SW 1271 (cell line): Measurements from ENCODE around the gene WDR88.
"Not testable (repeated sequence)": the region's sequence is repeated elsewhere in the genome, so short reads cannot be mapped to it uniquely, and the experiment has no call there.

ENCODE experiments used
- DNase-seq, 2 experiments: peaks; one replicate each; lab custom pipeline; 2025; lab: John Stamatoyannopoulos, UW

The WDR88 gene

DNA sequence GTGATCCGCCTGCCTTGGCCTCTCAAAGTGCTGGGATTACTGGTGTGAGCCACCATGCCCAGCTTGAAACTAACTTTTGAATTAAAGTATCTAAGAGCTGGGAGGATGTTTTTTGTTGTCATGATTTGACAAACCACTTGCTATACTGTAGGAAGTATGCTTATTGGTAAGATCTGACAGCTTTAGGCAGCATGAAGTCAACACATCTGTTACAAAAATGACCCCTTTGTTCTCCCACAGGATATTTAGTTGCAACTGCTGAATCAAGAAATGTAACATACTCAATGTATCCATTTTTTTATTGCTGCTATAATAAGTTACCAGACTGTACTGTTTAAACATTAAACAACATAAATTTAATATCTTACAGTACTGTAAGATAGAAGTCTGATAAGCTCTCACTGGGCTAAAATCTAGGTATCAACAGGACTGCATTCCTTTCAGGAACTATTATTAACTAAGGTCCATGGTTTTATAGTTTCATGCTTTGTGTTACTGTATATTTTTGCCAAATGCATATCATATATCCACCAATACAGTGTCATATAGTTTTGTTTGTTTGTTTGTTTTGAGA, 39.4 kb downstream of the WDR88 start:
- DNase-seq = no peak

DNA sequence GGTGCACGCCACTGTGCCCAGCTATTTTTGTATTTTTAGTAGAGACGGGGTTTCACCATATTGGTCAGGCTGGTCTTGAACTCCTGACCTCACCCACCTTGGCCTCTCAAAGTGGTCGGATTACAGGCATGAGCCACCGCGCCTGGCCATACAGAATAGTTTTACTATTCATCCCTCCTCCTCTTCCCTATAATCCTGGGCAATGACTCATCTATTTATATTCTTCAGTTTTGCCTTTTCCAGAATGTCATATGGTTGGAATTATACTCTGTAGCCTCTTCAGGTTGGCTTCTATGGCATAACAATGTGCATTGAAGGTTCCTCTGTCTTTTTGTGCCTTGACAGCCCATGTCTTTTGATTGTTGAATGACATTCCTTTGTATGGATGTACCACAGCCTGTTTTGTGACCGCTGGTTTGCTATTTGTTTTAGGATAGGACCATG, 40.0 kb downstream of the WDR88 start:
- no peak for DNase-seq

DNA sequence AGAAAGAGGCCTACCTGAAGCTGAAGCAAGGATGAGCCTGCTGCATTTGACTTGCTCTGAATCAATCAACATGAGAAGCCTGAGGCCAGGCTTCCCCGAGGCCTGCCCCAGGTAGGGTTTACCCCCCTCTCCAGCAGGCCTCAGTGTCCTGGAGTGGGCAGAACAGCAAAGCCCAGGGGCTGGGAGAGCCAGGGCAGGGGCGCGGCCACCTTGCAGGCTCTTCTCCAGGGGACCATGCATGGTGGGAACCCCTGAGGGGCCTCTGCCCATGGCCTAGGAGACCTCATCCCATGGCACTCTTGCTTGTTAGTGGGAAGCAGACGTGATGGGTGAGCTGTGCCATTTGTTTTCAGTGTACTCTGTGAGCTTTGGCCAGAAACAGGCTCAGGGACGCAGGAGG, 42.3 kb downstream of the WDR88 start:
- DNase-seq = no peak

DNA sequence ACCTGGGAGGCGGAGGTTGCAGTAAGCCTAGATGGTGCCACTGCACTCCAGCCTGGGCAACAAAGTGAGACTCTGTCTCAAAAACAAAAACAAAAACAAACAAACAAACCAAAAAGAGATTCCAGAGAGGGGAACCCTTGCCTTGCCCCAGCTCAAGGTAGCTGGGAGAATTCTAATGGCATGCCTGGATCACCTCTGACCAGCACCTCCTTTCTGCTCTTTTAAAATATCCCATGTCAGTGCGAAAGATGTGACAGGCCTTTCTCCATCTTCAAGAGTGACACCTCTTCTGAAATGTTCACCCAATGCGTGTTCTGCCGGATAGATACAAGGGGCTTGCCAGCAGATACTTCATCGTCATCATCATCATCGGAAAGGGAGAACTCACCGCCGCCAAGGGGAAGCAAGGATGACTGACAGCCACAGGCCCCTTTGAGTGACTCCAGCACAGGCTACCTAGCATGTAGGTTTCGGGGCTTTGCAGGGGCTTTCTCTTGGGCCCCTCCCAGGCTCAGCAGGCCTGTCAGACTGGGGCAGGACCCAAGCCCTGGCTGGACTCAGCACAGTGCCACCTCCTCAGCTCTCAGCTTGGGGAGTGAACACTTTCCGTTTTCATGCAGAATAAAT, 43.4 kb downstream of the WDR88 start:
- no peak for DNase-seq

DNA sequence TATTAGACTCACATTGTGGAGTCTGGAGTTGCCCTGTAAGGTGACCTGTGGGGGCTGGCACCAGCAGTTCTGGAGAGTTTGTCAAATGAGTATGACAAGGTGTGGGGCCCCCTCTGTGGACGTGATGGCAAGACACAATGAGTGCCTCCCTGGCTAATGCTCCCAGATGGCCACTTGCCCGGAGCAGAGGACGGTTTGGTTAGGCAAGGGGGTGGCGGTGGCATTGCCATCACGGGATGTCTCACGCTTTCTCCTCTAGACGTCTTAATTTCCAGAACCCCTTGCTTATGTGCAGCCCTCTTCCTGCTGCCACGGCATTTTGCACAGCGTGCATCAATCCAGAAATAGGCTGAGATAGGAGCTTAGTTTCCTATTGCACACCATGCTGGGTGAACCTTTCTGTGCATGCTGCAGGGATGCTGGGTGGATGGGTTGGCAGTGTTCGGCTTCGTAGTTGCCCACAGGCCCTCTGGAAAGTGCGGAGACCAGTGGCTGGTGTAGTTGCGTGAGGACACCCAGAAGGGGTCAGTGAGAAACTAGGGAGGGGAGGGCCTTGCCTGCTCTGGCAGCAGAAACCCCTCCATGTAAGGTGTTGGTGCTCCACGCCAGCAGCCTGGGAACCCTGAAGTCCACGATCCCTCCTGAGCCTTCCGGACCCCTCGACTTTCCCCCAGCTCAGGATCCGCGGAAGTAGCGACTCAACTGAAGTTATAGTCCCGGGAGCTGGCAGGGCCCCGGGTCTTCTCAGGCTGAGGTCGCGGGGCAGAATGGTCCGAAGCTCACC, 44.2 kb downstream of the WDR88 start:
- DNase-seq = peak in 1 of 2 experiments; percentile 39

DNA sequence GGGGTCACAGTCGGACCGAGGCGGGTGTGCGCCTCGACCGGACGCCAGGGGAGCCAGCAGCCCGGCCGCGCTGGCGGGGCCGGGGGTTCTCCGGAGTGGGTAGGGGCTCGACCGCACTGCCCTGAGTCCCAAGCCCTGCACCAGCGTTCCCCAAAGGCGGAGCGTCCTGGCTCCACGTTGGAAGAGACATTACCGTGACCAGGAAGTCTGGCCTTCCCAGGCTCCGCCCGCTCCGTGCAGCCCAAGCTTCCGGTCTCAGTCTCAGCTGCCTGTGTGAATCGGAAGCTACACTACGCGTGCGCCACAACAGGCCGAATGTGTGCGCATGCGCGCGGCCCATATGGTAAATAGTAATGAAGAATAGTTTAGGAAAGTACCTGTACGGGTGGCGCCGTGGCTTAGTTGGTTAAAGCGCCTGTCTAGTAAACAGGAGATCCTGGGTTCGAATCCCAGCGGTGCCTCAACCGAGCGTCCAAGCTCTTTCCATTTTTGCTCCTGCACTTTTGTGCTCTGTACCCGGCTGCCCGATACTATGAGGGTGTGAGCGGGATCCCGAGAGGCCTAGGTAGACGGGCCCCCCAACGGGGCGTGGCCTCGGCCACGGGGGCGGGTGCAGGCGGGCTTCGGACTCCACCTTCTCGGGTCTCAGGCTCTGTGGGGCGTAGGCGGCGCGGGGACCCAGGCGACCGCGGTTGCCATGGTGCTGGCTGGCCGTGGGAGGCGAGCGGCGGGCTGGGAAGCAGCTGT, 44.9 kb downstream of the WDR88 start:
- DNase-seq = peak; percentile 87 to 98

DNA sequence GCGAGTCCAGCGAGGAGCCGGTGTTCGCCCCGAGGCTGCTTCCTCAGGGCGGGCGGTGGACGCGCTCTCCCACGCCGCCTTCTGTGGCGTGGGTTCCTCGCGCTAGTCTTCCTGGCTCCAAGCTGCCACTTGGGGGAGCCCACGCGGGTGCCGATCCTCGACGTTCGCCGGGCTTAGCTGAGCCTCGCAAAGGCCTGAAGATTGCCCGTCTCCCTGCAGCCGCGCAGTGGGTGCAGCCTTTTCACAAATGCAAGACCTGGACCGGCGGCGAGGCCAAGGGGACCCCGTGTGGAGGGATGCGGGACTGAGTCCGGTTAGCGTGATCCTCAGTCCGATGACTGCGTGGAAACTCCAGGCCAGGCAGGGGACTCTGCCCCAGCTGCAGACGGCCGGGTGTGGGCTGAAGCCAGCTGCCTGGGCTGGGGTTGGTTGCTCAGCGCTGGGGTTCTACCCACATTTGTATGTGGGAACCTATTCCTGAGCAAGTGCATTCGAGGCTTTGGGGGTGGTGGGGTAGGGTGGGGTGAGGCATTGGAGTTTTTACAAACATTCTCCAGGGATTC, 45.6 kb downstream of the WDR88 start:
- peak in 1 of 2 experiments; percentile 54 for DNase-seq

DNA sequence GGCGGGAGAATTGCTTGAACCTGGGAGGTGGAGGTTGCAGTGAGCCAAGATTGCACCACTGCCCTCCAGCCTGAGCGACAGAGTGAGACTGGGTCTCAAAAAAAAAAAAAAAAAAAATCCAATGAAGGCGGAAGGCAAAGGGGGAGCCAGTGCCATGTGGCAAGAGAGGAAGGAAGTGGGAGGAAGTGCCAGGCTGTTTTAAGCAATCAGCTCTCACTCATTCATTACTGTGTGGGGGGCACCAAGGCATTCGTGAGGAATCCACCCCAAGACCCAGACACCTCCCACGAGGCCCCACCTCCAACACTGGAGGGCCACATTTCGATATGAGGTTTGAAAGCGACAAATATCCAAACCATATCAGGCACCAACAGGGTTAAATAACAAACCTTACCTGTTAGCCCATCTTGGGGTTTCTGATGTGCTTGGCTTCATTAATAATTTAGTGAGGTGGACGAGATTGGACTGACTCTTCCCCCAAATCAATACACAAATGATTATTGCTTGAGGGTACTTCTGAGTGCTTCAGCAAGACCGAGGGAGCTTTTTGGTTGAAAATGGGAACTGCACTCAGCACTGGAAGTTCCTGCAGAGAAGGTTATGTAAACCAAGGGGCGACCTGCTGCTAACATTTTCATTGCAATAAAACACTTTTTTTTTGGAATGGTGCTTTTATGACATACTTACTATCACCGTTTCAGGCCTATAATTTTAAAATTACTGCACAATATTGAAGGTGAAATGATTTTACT, 54.7 kb downstream of the WDR88 start:
- DNase-seq = no peak

DNA sequence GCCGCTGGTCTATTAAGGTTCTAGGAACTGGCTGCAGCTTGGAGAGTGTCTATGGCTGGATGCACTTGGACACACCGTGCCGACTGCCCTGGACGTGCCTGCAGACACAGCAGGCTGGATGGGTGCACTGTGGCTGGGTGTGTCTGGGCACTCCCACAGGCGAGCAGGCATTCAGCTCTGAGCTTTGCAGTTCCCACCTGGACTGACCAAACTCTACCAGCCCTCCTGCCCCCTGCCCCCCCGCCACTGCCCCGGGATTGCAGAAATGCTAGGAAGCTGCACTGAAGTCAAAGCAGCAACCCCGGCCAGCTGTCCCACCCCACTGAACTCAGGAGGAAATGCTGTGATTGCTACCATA, 55.2 kb downstream of the WDR88 start:
- no peak for DNase-seq

DNA sequence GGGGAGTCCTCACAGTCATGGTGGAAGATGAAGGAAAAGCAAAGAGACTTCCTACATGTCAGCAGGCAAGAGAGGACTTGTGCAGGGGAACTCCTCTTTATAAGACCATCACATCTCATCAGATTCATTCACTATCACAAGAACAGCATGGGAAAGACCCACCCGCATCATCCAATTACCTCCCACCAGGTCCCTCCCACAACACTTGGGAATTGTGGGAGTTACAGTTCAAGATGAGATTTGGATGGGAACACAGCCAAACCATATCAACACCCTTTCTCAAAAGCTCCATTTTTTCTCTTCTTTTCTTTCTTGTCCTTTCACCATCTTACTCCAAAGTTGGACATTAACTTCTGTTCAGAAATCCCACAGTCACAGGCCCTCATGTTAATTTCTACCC, 57.5 kb downstream of the WDR88 start:
- no peak for DNase-seq

DNA sequence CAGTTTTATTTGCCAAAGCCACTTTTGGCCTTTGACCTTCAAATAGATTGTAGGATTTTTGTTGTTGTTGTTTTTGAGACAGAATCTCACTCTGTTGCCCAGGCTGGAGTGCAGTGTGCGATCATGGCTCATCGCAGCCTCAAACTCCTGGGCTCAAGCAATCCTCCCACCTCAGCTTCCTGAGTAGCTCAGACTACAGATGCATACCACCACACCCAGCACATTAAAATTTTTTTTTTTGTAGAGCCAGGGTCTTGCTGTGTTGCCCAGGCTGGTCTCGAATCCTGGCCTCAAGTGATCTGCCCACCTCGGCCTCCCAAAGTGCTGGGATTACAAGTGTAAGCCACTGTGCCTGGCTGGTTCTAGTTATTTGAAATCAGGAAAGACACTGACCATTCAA, 59.2 kb downstream of the WDR88 start:
- not testable (repeated sequence) for DNase-seq

DNA sequence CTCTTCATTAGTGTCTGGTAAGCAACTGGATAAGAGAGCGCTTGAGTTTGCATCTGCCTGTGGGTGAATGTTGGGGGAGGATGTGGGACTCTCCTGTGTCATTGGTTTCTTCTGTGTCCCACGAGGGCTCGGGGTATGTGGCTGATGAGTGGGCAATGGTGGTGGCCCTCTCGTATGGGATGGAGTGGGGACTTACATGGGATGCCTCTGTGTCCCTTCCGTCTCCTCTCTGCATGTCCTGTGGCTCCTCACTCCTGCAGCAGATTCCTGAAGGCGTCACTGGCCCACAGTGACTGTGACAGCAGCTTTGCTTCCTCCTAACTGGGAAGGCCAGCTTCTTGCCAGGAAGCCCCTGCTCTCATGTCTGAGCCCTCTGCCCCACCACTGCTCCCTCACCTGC, 59.6 kb downstream of the WDR88 start:
- DNase-seq = no peak

DNA sequence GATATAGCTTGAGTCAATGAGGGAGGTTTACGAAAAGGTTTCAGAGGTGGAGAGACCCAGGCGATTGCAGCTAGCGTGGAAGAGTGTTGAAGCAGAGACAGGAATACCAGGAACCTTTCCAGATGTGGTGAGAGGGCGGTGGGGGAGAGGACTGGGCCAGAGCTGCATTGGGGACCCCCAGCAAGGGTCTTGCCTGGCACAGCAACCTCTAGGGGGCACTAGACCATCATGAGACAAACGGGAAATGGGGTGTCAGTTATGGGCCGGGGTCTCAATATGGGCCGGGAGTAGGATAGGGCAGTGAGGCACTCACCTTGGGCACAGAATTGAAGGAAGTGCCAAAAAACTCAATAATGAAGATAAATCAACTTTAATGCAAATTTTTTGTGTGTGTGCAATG, 60.1 kb downstream of the WDR88 start:
- no peak for DNase-seq

DNA sequence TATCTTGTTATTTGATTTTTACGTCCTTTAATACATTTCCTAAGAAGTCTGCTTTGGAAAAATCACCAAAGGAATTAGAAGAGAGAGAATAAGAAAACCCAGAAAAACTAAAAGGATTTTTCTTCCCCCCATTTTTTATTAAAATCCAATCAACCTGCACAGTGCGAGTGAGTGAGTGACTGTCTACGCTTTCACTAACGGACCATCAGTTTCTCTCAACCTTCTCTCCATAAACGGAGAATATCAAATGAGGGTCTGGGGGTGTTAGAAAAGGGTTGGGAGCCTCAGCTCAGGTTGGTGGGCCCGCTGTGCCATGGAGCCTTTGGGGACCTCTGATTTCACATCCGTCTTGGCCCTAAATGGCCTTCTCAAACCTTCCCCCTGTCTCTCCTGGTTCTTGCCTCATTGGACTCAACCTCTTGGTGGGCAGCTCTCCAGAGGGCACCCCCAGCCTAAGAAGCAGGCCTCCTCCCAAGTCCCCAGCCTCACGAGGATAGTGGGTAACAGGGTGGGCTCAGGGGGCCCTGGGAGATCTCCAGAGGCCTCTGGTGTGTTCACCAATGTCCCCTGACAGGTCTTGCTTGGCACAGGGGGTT, 61.5 kb downstream of the WDR88 start:
- no peak for DNase-seq

DNA sequence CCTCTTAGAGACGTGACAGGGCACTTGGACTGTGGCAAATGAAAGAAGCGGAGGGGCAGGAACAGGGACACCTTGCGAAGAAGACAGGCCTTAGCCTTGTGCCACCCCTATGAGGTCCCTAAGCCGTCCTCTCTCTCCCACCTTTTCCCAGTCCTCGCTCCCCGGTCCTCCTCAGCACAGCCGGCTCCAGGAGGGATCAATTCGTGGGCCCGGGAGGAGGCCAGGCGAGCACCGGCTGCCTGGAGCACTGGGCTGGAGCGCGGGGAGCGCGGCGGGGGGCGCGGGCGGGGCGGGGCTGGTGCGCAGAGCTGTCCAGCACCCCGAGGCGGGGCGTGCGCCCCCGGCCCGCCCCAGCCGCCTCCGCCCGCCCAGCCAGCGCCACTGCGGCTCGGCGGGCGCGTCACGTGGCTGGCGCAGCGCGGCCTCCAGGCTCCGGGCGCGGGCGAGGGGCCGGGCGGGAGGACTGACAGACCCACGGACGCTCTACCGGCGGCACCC, 62.0 kb downstream of the WDR88 start, which contains the start of gene LRP3:
TSS of gene LRP3 (plus strand) at position 466 of the 498 bp plus-strand sequence. CDS start 456 bp downstream, outside the sequence.
- no peak for DNase-seq

DNA sequence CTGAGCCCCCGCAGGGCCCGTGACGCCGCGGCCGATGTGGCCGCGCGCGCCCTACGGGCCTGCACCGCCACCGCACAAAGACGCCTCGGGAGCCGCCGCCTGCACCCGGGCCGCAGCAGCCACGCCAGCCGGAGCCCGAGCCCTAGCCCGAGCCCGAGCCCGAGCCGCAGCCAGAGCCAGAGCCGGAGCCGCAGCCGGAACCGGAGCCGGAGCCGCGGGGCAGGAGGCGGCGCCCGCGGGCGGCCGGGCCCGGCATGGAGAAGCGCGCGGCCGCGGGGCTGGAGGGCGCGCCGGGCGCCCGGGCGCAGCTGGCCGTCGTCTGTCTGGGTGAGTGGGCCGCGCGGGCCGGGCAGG, 62.6 kb downstream of the WDR88 start:
- no peak for DNase-seq

DNA sequence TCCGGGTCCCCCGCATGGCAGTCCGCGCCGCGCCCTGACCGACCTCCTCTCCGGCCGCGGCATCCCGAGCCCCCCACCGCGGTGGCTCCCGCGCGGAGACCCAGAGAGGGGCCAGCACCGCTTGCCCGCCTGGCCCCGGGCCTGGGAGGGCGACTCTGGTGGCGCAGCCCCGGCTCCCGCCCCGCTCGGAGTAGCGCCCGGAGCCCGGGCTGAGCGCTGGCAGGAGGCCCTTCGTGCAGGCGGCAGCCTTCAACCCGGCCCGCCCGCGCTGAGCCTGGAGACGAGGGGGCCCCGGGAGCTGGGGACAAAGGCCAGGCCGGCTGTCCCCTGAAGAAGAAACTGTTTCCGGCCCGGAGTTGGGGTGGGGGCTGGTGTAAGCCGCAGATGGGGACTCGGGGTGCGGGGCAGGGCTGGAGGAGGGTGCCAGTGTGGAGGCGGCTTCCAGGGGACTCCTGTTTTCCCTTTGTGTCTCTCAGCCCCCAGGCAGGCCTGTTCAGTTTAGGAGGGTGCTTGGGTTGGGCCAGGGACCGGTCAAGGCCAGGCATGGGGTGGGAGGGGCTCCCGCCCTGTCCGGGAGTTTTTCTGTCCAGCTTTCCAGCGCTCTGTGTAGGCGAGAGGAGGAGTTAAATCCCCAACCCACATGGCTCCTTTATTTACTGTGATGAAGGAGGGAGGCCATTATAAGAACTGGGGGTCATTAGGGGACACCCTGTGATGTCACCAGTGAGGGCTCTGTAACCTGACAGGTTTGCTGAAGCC, 63.2 kb downstream of the WDR88 start:
- DNase-seq = no peak

DNA sequence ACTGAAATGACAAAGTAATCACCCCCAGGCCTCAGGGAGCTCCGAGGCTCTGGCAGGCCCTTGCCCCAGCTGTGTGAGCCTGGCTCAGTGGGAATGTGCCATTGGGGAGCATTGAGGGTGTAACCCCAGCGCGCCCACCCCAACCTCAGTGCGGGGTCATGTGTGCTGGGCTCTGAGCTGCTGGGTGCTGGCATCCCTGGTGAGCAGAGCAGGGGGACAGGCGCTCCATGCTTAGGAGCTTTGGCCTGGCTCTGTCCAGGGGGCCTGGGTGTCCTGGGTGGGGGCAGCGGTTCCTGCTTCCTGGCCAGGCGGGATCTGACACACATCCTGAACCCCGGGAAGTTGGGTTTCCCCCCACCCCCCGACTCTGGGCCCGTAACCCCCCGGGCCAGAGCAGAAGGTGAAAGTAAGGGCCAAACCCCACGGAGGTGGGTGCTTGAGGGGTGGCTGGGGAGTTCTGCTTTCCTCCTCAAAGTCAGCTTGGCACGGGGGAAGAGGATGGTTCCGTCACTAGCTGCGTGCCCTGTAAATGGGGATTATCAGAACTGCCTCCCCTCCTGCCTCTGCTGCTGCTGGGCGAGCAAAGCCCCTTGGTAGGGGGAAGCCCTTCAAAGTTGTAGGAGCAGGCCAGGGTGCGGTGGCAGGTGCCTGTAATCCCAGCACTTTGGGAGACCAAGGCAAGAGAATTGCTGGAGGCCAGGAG, 63.9 kb downstream of the WDR88 start:
- no peak for DNase-seq

DNA sequence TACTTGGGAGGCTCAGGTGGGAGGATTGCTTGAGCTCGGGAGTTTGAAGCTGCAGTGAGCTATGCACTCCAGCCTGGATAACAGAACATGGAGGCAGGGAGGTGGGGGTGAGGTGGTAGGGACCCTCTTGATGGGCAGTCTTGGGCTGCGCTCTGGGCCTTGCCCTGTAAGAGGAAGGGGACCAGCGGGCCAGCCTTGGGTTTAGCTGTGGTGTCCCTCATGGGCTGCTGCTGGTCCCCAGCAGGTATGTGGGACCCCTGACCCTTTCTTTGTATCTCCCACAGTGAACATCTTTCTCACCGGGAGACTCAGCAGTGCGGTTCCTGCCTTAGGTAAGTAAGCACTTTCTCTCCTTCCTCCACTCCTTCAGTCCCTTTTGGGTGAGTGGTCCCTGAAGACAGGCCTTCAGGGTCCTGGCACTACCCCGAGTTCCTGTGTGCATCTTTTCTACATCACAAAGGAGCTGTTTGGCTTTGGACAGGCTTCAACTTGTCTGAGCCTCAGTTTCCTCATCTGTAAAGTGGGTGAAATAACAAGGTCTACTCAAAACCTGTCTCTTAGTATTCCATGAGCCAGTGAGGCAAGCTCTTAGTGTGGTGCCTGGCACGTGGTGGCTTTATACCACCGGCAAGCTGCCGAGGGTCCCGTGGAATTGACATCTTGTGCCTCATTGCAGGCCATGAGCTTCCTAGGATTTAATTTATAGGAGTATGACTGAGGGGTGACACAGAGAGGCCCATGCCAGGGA, 64.7 kb downstream of the WDR88 start:
- no peak for DNase-seq
